ENCODE measurements around the gene BCR. TPM values are rescaled to one million over a fixed set of nuclear protein-coding genes. Genes with fewer than 3 reads are reported as not detected.

Gene BCR
- total RNA-seq, 1 experiment from 2014 or later = 77.0 TPM

DNA sequence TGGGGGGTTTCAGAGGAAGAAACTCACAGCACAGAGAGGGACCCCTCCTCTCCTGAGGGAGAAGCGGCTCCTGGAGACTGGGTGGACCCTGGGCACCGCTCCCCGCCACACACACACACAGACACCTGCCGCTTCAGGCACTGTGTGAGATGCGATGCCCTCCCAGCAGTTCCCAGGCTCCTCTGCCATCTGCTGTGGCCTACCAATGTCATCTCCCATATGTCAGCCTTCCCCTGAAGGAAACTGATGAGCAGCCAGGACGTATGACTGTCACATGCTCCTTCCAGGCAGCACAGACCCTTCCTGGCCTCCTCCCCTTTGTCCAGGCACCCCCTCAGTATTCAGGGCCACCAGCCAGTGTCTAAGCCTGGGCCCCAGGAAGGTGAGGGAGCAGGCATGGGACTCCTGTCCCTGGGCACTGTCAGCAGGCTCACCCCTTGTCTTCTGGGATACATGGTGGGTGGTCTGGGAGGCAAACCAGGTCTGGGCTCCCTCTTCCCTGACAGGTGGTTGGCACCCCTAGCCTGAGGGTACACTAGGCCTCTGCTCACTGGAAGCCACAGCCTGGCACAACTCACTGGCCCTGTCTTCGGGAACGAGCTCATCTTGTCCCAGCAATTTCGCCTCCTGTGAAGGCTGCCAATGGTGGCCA, 11.8 kb upstream of the BCR start:
- H3K27me3 ChIP-seq (ENCODE audit: insufficient read depth, low read length) = no peaks in the 10 kb centered on the region
- TF ChIP-seq, protein P1, sequence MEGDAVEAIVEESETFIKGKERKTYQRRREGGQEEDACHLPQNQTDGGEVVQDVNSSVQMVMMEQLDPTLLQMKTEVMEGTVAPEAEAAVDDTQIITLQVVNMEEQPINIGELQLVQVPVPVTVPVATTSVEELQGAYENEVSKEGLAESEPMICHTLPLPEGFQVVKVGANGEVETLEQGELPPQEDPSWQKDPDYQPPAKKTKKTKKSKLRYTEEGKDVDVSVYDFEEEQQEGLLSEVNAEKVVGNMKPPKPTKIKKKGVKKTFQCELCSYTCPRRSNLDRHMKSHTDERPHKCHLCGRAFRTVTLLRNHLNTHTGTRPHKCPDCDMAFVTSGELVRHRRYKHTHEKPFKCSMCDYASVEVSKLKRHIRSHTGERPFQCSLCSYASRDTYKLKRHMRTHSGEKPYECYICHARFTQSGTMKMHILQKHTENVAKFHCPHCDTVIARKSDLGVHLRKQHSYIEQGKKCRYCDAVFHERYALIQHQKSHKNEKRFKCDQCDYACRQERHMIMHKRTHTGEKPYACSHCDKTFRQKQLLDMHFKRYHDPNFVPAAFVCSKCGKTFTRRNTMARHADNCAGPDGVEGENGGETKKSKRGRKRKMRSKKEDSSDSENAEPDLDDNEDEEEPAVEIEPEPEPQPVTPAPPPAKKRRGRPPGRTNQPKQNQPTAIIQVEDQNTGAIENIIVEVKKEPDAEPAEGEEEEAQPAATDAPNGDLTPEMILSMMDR (conservative IDR thresholded peaks at IDR 0.05) = no peak
- no peak overlapping the region for H2BK12ac ChIP-seq (ENCODE audit: insufficient read length, low read depth, low read length)
- H3K36me3 Mint-ChIP-seq (ENCODE audit: insufficient read depth in 1 of 3, low read depth in 3 of 3) = no peaks in the 10 kb centered on the region; a peak in 1 of 7 replicates
- H3K79me2 ChIP-seq (ENCODE audit: insufficient read depth, low read length) = no peaks in the 10 kb centered on the region
- H4K91ac ChIP-seq (ENCODE audit: insufficient read length, low read depth, low read length) = no peak overlapping the region
- H3T11ph ChIP-seq (ENCODE audit: low read length) = no peak overlapping the region
- H2BK5ac ChIP-seq (ENCODE audit: insufficient read length, low read length) = no peak overlapping the region
- H3K4ac ChIP-seq (ENCODE audit: low read depth, low read length) = no peak overlapping the region; the same call in 1 of the 2 replicates
- no peak overlapping the region for H2AFZ ChIP-seq (ENCODE audit: low read length)
- no peak overlapping the region for H2BK120ac ChIP-seq (ENCODE audit: low read depth, low read length, poor library complexity, severe bottlenecking)
- H3K23me2 ChIP-seq (ENCODE audit: insufficient read length, low read depth, low read length, poor library complexity, severe bottlenecking) = no peaks in the 10 kb centered on the region
- no peak overlapping the region for H3K56ac ChIP-seq (ENCODE audit: insufficient read length, low read depth, low read length)
- H3K14ac ChIP-seq (ENCODE audit: insufficient read depth, low read length) = no peak overlapping the region
- no peaks in the 10 kb centered on the region for H3K9me3 Mint-ChIP-seq
- H4K20me1 ChIP-seq (ENCODE audit: control insufficient read depth, insufficient read depth, insufficient read length) = no peaks in the 10 kb centered on the region
- H2AK5ac ChIP-seq (ENCODE audit: insufficient read length, low read length) = no peak overlapping the region
- DNase-seq = no peak
- no peak overlapping the region for H3K9ac ChIP-seq (ENCODE audit: extremely low read depth, insufficient read length, low read length)
- H3K79me1 ChIP-seq (ENCODE audit: insufficient read depth, low read depth, low read length, poor library complexity, severe bottlenecking) = no peaks in the 10 kb centered on the region
- H3K4me1 ChIP-seq (ENCODE audit: insufficient read depth, low read length) = no peaks in the 10 kb centered on the region; the same call in 1 of the 2 replicates
- WGBS (ENCODE audit: extremely low coverage, insufficient read length, low lambda C conversion rate) = no CpG with 5 or more reads among the region's 9 CpGs
- H4K5ac ChIP-seq (ENCODE audit: insufficient read length, low read depth, low read length) = no peak overlapping the region
- H4K8ac ChIP-seq (replicated peaks; ENCODE audit: insufficient read length, low read depth, low read length) = no peak overlapping the region
- H3K27me3 Mint-ChIP-seq (ENCODE audit: low read depth) = peaks cover 8% of the 10 kb centered on the region
- H3K27ac ChIP-seq (ENCODE audit: insufficient read length, low read depth, low read length) = no peak overlapping the region
- H3K27ac Mint-ChIP-seq = no peak overlapping the region
- no peak overlapping the region for H3K23ac ChIP-seq (ENCODE audit: insufficient read length, low read depth, low read length)
- no peak overlapping the region for H3K18ac ChIP-seq (ENCODE audit: insufficient read length, low read depth, low read length)
- H3K4me3 Mint-ChIP-seq = no peak overlapping the region
- H3K4me1 Mint-ChIP-seq = peaks cover 7 to 31% of the 10 kb centered on the region in 2 experiments
- H2BK15ac ChIP-seq (ENCODE audit: low read depth, low read length) = no peak overlapping the region
- no peak overlapping the region for H2BK20ac ChIP-seq (ENCODE audit: low read depth, low read length, poor library complexity, severe bottlenecking)
- no peaks in the 10 kb centered on the region for H3K9me3 ChIP-seq (ENCODE audit: control insufficient read depth, low read depth, low read length)
- H3K4me2 ChIP-seq (ENCODE audit: insufficient read depth, insufficient read length, low read length) = no peak overlapping the region
